BLaER1 treated with 17β-estradiol and CSF1 and Interleukin-3, amounts not matched to agents 10 nM and 100 nM (cell line): ENCODE data around the gene PRKAR1B.

Experiments
- H3K27ac ChIP-seq, 11 experiments: shearing (Covaris generic); formaldehyde crosslinking; 2 replicates each; pipeline ENCODE4 v1.8.1; 2022
- H3K27me3 ChIP-seq, 11 experiments: shearing (Covaris generic); formaldehyde crosslinking; 2 replicates each; pipeline ENCODE4 v1.8.1; 2022
- H3K36me3 ChIP-seq, 11 experiments: shearing (Covaris generic); formaldehyde crosslinking; 2 replicates each; pipeline ENCODE4 v1.8.1; 2022
- H3K4me1 ChIP-seq, 10 experiments: shearing (Covaris generic); formaldehyde crosslinking; 2 replicates each; pipeline ENCODE4 v1.8.1; 2022
- H3K4me2 ChIP-seq, 11 experiments: shearing (Covaris generic); formaldehyde crosslinking; 2 replicates each; pipeline ENCODE4 v1.8.1; 2022
- H3K4me3 ChIP-seq, 10 experiments: shearing (Covaris generic); formaldehyde crosslinking; 2 replicates each; pipeline ENCODE4 v1.8.1; 2022
- H3K9ac ChIP-seq, 11 experiments: shearing (Covaris generic); formaldehyde crosslinking; 2 replicates each; pipeline ENCODE4 v1.8.1; 2022
- H3K9me3 ChIP-seq, 11 experiments: shearing (Covaris generic); formaldehyde crosslinking; replicated peaks in 1 of 11; 2 replicates each; pipeline ENCODE4 v1.8.1; 2022
- H4K20me1 ChIP-seq, 11 experiments: shearing (Covaris generic); formaldehyde crosslinking; 2 replicates each; pipeline ENCODE4 v1.8.1; 2022
- Cebpa-rat ChIP-seq, 11 experiments: shearing (Covaris generic); IDR thresholded peaks; 2 replicates each; pipeline ENCODE4 v1.8.1; 2022

The PRKAR1B gene

GRCh38 chr7:761101-761500 lies 34.0 kb upstream of the PRKAR1B start:
- Histone ChIP-seq H3K9me3 (peaks cover 0 to 21% (median 8%) of the 10 kb centered on the region in 11 experiments; a peak in 8 of 22 replicates), H3K9ac (no peak overlapping the region), H3K4me2 (no peak overlapping the region), H3K4me3 (no peak overlapping the region), H3K27me3 (no peaks in the 10 kb centered on the region), H3K27ac (no peak overlapping the region), H4K20me1 (peaks cover 0 to 37% (median 0%) of the 10 kb centered on the region in 11 experiments; a peak in 5 of 22 replicates), H3K36me3 (peaks cover 98 to 100% (median 99%) of the 10 kb centered on the region in 11 experiments), H3K4me1 (no peaks in the 10 kb centered on the region)
- no peak for TF ChIP-seq Cebpa-rat (IDR thresholded peaks at IDR 0.05)

DNA sequence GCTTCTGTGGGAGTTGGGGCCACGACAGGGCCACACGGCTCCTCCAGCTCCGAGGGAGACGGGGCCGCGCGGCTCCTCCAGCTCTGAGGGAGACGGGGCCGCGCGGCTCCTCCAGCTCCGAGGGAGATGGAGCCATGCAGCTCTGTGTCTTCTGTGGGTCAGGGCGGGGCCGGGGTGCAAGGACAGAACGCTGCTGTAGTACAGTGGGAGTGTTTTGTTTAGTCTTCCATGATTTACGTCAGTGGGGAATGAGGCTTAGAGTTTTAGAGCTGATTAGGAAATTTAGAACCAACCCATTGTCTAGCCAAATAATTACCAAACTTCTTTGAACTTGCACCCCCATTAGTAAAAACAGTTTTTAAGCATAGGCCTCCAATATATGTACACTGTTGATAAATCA lies 32.9 kb upstream of the PRKAR1B start:
- Histone ChIP-seq H4K20me1 (peaks cover 0 to 38% (median 0%) of the 10 kb centered on the region in 11 experiments; a peak in 6 of 22 replicates), H3K27me3 (no peaks in the 10 kb centered on the region), H3K4me3 (no peak overlapping the region), H3K4me1 (no peaks in the 10 kb centered on the region), H3K9ac (no peak overlapping the region), H3K9me3 (peaks cover 0 to 14% (median 3%) of the 10 kb centered on the region in 11 experiments; a peak in 8 of 22 replicates), H3K4me2 (no peak overlapping the region), H3K27ac (no peak overlapping the region), H3K36me3 (peaks cover 96 to 100% (median 99%) of the 10 kb centered on the region in 11 experiments)
- TF ChIP-seq Cebpa-rat (IDR thresholded peaks at IDR 0.05): no peak

DNA sequence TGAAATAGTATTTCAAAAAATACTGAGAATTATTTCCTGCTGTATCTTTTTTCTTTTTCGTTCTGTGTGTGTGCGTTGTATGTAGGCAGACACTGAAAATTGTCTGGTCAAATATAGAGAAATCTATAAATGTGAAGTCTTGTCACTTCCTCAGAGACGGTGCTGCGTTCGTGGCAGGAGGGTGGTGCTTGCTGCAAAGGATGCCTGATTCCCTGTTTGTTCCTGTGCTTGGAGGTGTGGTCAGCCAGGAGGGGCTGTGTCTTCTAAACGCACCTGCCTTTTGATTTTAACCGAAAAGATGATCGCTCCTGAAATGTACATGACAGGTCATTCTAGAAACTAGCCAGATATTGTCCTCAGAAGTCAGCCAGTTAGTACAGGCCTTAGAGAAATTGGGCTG lies 32.5 kb upstream of the PRKAR1B start:
- Histone ChIP-seq H3K27ac (no peak overlapping the region), H4K20me1 (peaks cover 0 to 38% (median 0%) of the 10 kb centered on the region in 11 experiments; a peak in 9 of 22 replicates), H3K27me3 (no peaks in the 10 kb centered on the region), H3K9ac (no peak overlapping the region), H3K4me1 (no peaks in the 10 kb centered on the region), H3K4me3 (no peak overlapping the region), H3K4me2 (no peak overlapping the region), H3K9me3 (peaks cover 0 to 10% (median 0%) of the 10 kb centered on the region in 11 experiments; a peak in 4 of 22 replicates), H3K36me3 (peaks cover 96 to 100% (median 99%) of the 10 kb centered on the region in 11 experiments)
- no peak for TF ChIP-seq Cebpa-rat (IDR thresholded peaks at IDR 0.05)

- Histone ChIP-seq H3K36me3 (peaks cover 94 to 100% (median 99%) of the 10 kb centered on the region in 11 experiments), H3K9me3 (no peaks in the 10 kb centered on the region), H3K27ac (no peak overlapping the region), H3K4me2 (no peak overlapping the region), H3K4me1 (no peaks in the 10 kb centered on the region), H3K27me3 (no peaks in the 10 kb centered on the region), H3K9ac (no peak overlapping the region), H3K4me3 (no peak overlapping the region), H4K20me1 (peaks cover 0 to 43% (median 11%) of the 10 kb centered on the region in 11 experiments; a peak in 10 of 22 replicates)
- TF ChIP-seq Cebpa-rat (IDR thresholded peaks at IDR 0.05): no peak
Observed at GRCh38 chr7:757741-758163, 30.7 kb upstream of the PRKAR1B start.

DNA sequence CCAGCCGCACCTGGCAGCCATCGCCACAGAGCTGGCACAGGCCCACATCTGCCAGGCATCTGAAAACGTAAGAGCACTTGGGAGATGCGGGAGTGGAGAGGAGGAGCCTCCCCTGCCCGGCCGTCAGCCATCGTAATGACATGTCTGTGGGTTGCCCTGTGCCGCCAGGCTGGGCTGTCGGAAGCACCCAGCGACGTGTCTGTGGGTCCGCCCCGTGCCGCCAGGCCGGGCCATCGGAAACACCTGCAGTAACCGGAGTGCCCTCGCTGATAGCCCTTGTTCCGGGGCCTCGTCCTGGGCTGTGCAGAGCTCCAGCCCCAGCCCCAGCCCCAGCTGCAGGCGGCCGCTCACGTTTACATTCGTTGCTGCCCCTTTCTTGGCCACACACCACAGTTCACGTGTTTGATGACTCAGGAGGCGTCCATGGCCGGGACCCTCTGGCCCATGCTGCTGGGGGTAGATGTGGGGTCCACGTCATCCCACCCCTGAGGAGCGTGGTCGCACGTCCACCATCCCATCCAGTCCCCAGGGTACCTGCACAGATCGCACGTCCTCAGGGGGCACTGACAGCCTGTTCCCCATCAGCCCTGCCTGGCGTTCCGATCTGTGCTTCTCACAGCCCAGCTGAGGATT lies 30.0 kb upstream of the PRKAR1B start:
- Histone ChIP-seq H3K27ac (no peak overlapping the region), H3K9me3 (peaks cover 0 to 5% (median 4%) of the 10 kb centered on the region in 11 experiments; a peak in 14 of 22 replicates), H3K4me3 (no peak overlapping the region), H3K9ac (no peak overlapping the region), H3K27me3 (no peaks in the 10 kb centered on the region), H3K4me1 (no peaks in the 10 kb centered on the region), H3K4me2 (no peak overlapping the region), H3K36me3 (peaks cover 93 to 100% (median 99%) of the 10 kb centered on the region in 11 experiments), H4K20me1 (peaks cover 0 to 43% (median 11%) of the 10 kb centered on the region in 11 experiments; a peak in 10 of 22 replicates)
- no peak for TF ChIP-seq Cebpa-rat (IDR thresholded peaks at IDR 0.05)

- no peak overlapping the region for H3K4me2 ChIP-seq
- H3K36me3 ChIP-seq: peaks cover 93 to 100% (median 99%) of the 10 kb centered on the region in 11 experiments
- no peak overlapping the region for H3K27ac ChIP-seq
- TF ChIP-seq Cebpa-rat (IDR thresholded peaks at IDR 0.05): no peak
- H3K9ac ChIP-seq: no peak overlapping the region
- H3K27me3 ChIP-seq: no peaks in the 10 kb centered on the region
- H4K20me1 ChIP-seq: peaks cover 0 to 40% (median 11%) of the 10 kb centered on the region in 11 experiments; a peak in 10 of 22 replicates
- no peak overlapping the region for H3K4me3 ChIP-seq
- no peaks in the 10 kb centered on the region for H3K4me1 ChIP-seq
- H3K9me3 ChIP-seq: peaks cover 0 to 12% (median 10%) of the 10 kb centered on the region in 11 experiments; a peak in 16 of 22 replicates
Observed at GRCh38 chr7:756231-756927, 29.3 kb upstream of the PRKAR1B start.

- H3K9ac ChIP-seq: no peak overlapping the region
- no peak for TF ChIP-seq Cebpa-rat (IDR thresholded peaks at IDR 0.05)
- no peak overlapping the region for H3K4me2 ChIP-seq
- no peak overlapping the region for H3K4me3 ChIP-seq
- H3K9me3 ChIP-seq: peaks cover 0 to 17% (median 12%) of the 10 kb centered on the region in 11 experiments; a peak in 17 of 22 replicates
- H3K36me3 ChIP-seq: peaks cover 89 to 100% (median 99%) of the 10 kb centered on the region in 11 experiments
- no peaks in the 10 kb centered on the region for H3K27me3 ChIP-seq
- H3K4me1 ChIP-seq: peaks cover 0 to 4% (median 0%) of the 10 kb centered on the region in 10 experiments; a peak in 2 of 20 replicates
- no peak overlapping the region for H3K27ac ChIP-seq
- peaks cover 0 to 42% (median 11%) of the 10 kb centered on the region in 11 experiments; a peak in 11 of 22 replicates for H4K20me1 ChIP-seq
Observed at GRCh38 chr7:755413-755805, 28.3 kb upstream of the PRKAR1B start.

GRCh38 chr7:754531-755412 lies 27.7 kb upstream of the PRKAR1B start:
- H3K4me1 ChIP-seq: peaks cover 0 to 10% (median 5%) of the 10 kb centered on the region in 10 experiments; a peak in 13 of 20 replicates
- TF ChIP-seq Cebpa-rat (IDR thresholded peaks at IDR 0.05): no peak
- H3K9me3 ChIP-seq: peaks cover 0 to 17% (median 12%) of the 10 kb centered on the region in 11 experiments; a peak in 17 of 22 replicates
- no peak overlapping the region for H3K4me3 ChIP-seq
- H3K9ac ChIP-seq: no peak overlapping the region
- no peaks in the 10 kb centered on the region for H3K27me3 ChIP-seq
- peaks cover 0 to 48% (median 15%) of the 10 kb centered on the region in 11 experiments; a peak in 11 of 22 replicates for H4K20me1 ChIP-seq
- no peak overlapping the region for H3K4me2 ChIP-seq
- no peak overlapping the region for H3K27ac ChIP-seq
- peaks cover 88 to 100% (median 99%) of the 10 kb centered on the region in 11 experiments for H3K36me3 ChIP-seq
